T-cell (primary cell): ENCODE measurements around the gene DERL2. TPM values are rescaled to one million over a fixed set of nuclear protein-coding genes. Genes with fewer than 3 reads are reported as not detected.

Source experiments
- ATAC-seq, 4 experiments: fragments of 200-7000 bp in 3 of 4; fragments of 150-1000 bp in 1 of 4; cut with Tn5 transposase; replicated peaks in 1 of 4; 1 replicate in 3 of 4; 2 replicates in 1 of 4; pipeline ENCODE4 v1.10.0; 2021; ENCODE audit warnings: moderate library complexity in 3 of 4, mild to moderate bottlenecking in 2 of 4, moderate number of reproducible peaks in 1 of 4
- CTCF ChIA-PET, 2 donors: fragments of 300-600 bp; sonication (Branson Sonifier 250); formaldehyde crosslinking; loops; one replicate each; lab custom pipeline; 2022; ENCODE audit warnings: antibody characterized with exemption in 2 of 2; lab: Charles Lee
- POLR2A ChIA-PET, 2 donors: fragments of 300-600 bp; sonication (Branson Sonifier 250); formaldehyde crosslinking; loops; one replicate each; lab custom pipeline; 2022; ENCODE audit warnings: antibody characterized with exemption in 2 of 2; lab: Charles Lee
- DNase-seq, 35 experiments: peaks; one replicate each; pipeline versions ENCODE4 v3.0.0 to v3.0.0-alpha.2; 2013 to 2023
- H3K27ac ChIP-seq: one replicate; pipeline ENCODE4 v1.5.1; 2013; ENCODE audit warnings: low read length
- H3K27me3 ChIP-seq, 2 experiments: replicated peaks in 1 of 2; 1 replicate in 1 of 2; 2 replicates in 1 of 2; pipeline versions ENCODE4 v1.6.1 to v1.7.0; 2013; ENCODE audit warnings: low read length in 1 of 2, mixed read lengths in 1 of 2; ENCODE audit not compliant: control insufficient read depth in 2 of 2, insufficient read depth in 2 of 2; ENCODE audit errors: extremely low read depth in 1 of 2
- H3K36me3 ChIP-seq, 2 donors: 1 replicate in 1 of 2; 2 replicates in 1 of 2; pipeline versions ENCODE4 v1.6.1 to v1.7.0; 2013; ENCODE audit warnings: low read length in 1 of 2; ENCODE audit not compliant: control insufficient read depth in 2 of 2, insufficient read depth in 1 of 2; ENCODE audit errors: extremely low read depth in 1 of 2
- H3K4me1 ChIP-seq, 2 experiments: 1 replicate in 1 of 2; 2 replicates in 1 of 2; pipeline versions ENCODE4 v1.6.1 to v1.7.0; 2013; ENCODE audit warnings: low read length in 2 of 2, mixed read lengths in 1 of 2; ENCODE audit not compliant: insufficient read depth in 2 of 2, control insufficient read depth in 1 of 2; ENCODE audit errors: extremely low read depth in 1 of 2
- H3K4me3 ChIP-seq, 2 donors: 1 replicate in 1 of 2; 2 replicates in 1 of 2; pipeline versions ENCODE4 v1.5.1 to v1.7.0; 2013; ENCODE audit warnings: mild to moderate bottlenecking in 2 of 2, low read length in 1 of 2, moderate library complexity in 1 of 2; ENCODE audit not compliant: control insufficient read depth in 1 of 2; ENCODE audit errors: extremely low read depth in 1 of 2
- H3K9me3 ChIP-seq: 2 replicates; pipeline ENCODE4 v1.7.0; 2013
- H3K27ac Mint-ChIP-seq, 2 donors: one replicate each; pipeline ENCODE4 v1.8.0; 2020 to 2021; ENCODE audit warnings: mild to moderate bottlenecking in 2 of 2, mixed read lengths in 2 of 2
- H3K27me3 Mint-ChIP-seq, 2 donors: one replicate each; pipeline ENCODE4 v1.8.0; 2021 to 2022; ENCODE audit warnings: mixed read lengths in 2 of 2
- H3K36me3 Mint-ChIP-seq: one replicate; pipeline ENCODE4 v1.8.0; 2021; ENCODE audit warnings: mixed read lengths
- H3K4me1 Mint-ChIP-seq, 3 donors: one replicate each; pipeline ENCODE4 v1.8.0; 2020 to 2022; ENCODE audit warnings: mixed read lengths in 3 of 3, mild to moderate bottlenecking in 1 of 3
- H3K4me3 Mint-ChIP-seq, 3 donors: one replicate each; pipeline ENCODE4 v1.8.0; 2020 to 2022; ENCODE audit warnings: mild to moderate bottlenecking in 3 of 3, mixed read lengths in 3 of 3, moderate library complexity in 3 of 3
- H3K9me3 Mint-ChIP-seq, 3 donors: one replicate each; pipeline ENCODE4 v1.8.0; 2020 to 2022; ENCODE audit warnings: mixed read lengths in 3 of 3
- WGBS: methylation state at CpG from one replicate; pipeline ENCODE4 v1.1.5; 2013; ENCODE audit warnings: missing lambda C conversion rate; ENCODE audit not compliant: insufficient coverage; 5-methylcytosine and 5-hydroxymethylcytosine counted together
- total RNA-seq, 35 experiments: library from RNA in 6 of 35; stranded (reverse) in 6 of 35; fragments of 120-200 nt in 1 of 35; gene quantifications; one replicate each; pipeline versions ENCODE4 v1.2.1 to v1.2.4 and lab custom pipeline; 2013 to 2026

Gene DERL2
- total RNA-seq, 5 donors from 2014 or later (not counting 1 experiment from before 2014, with no cell fraction given): 58.2 to 73.9 (median 64.0) TPM

DNA sequence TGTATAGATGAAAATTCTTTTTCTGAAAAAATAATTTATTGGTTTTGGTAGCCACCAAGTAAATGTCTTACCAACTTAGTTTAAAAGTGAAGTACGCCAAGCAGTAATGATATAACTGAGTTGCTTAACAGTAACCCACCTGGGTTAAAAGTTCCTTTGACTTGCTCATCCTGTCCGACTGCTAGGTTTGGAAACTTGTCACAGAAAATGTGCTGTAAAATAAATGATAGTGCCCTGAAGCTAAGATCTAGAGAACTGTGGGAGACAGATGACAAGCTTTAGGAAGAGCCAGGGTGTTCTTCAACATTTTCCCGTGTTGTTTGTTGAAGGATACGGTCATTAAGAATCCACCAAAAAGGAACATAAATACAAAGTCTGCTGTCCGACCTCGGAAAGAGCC, 5.0 kb downstream of the DERL2 start:
- Mint-ChIP-seq H3K27me3 (no peaks in the 10 kb centered on the region), H3K4me3 (no peak overlapping the region), H3K27ac (no peak overlapping the region), H3K36me3 (peaks cover 56% of the 10 kb centered on the region), H3K9me3 (no peaks in the 10 kb centered on the region), H3K4me1 (peaks cover 56 to 66% (median 63%) of the 10 kb centered on the region in 3 donors)
- Histone ChIP-seq H3K27ac (no peak overlapping the region), H3K36me3 (peaks cover 14 to 71% of the 10 kb centered on the region in 2 donors), H3K27me3 (no peaks in the 10 kb centered on the region), H3K4me3 (no peak overlapping the region), H3K4me1 (peaks cover 13% of the 10 kb centered on the region in 2 experiments), H3K9me3 (no peaks in the 10 kb centered on the region)
- DNase-seq (no peak), ATAC-seq (no peak)
- ChIA-PET POLR2A (no interaction called here), CTCF (interaction anchor here in 1 of 2 donors (0.6 kb wide), 2 partner anchors 232 to 905 kb away, joined by 3 to 9 read pairs; no protein-coding TSS in a partner anchor)
- WGBS: no CpG with 5 or more reads among the region's 6 CpGs

- DNase-seq (no peak), ATAC-seq (no peak)
- Mint-ChIP-seq H3K27ac (no peak overlapping the region), H3K36me3 (peaks cover 68% of the 10 kb centered on the region), H3K27me3 (no peaks in the 10 kb centered on the region), H3K4me3 (no peak overlapping the region), H3K4me1 (peaks cover 46 to 51% (median 47%) of the 10 kb centered on the region in 3 donors), H3K9me3 (no peaks in the 10 kb centered on the region)
- peaks cover 0 to under 1% of the 10 kb centered on the region in 2 experiments for H3K4me1 ChIP-seq
- POLR2A ChIA-PET: no interaction called here
- no peak overlapping the region for H3K27ac ChIP-seq
- no peaks in the 10 kb centered on the region for H3K9me3 ChIP-seq
- H3K4me3 ChIP-seq: no peak overlapping the region
- H3K27me3 ChIP-seq: no peaks in the 10 kb centered on the region
- H3K36me3 ChIP-seq: peaks cover 14 to 78% of the 10 kb centered on the region in 2 donors
- CTCF ChIA-PET: interaction anchor here in 1 of 2 donors (0.7 kb wide), 1 partner anchor 29 kb away, joined by 4 read pairs; no protein-coding TSS in a partner anchor
- 94% methylated on average over 3 of the region's 4 CpGs for WGBS
These were observed 7.0 kb downstream of the DERL2 start for GRCh38 chr17:5478992-5479391.

- Mint-ChIP-seq H3K4me3 (no peak overlapping the region), H3K27ac (no peak overlapping the region), H3K9me3 (no peaks in the 10 kb centered on the region), H3K4me1 (peaks cover 22 to 25% (median 24%) of the 10 kb centered on the region in 3 donors), H3K27me3 (no peaks in the 10 kb centered on the region), H3K36me3 (peaks cover 43% of the 10 kb centered on the region)
- Histone ChIP-seq H3K27ac (no peak overlapping the region), H3K4me3 (no peak overlapping the region), H3K27me3 (no peaks in the 10 kb centered on the region), H3K9me3 (no peaks in the 10 kb centered on the region), H3K4me1 (peaks cover 0 to 5% of the 10 kb centered on the region in 2 experiments), H3K36me3 (peaks cover 13 to 49% of the 10 kb centered on the region in 2 donors)
- ChIA-PET POLR2A (no interaction called here), CTCF (no interaction called here)
- WGBS: no CpG with 5 or more reads among the region's 2 CpGs
- DNase-seq: no peak
- ATAC-seq: no peak
These were observed 12.1 kb downstream of the DERL2 start for GRCh38 chr17:5473906-5474305.

DNA sequence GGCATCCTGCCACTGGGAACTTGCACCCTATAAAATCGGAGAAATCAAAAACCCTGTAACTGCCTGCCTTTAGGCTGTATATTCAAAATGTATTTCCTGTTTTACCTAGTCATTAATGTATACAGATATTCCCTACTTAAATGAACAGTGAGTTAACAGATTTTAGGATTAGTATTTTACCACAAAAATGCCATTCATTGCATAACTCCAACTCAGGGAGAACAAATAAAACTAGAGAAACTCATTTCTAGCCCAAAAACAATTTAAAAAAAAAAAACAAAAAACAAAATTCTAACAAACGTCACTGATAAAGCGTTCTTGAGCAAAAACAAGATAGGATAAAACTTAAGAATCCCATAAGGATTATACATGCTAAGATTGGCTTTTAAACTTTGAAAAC, 13.5 kb downstream of the DERL2 start:
- H3K27ac Mint-ChIP-seq: no peak overlapping the region
- WGBS: no CpG with 5 or more reads among the region's 3 CpGs
- H3K27me3 ChIP-seq: no peaks in the 10 kb centered on the region

DNA sequence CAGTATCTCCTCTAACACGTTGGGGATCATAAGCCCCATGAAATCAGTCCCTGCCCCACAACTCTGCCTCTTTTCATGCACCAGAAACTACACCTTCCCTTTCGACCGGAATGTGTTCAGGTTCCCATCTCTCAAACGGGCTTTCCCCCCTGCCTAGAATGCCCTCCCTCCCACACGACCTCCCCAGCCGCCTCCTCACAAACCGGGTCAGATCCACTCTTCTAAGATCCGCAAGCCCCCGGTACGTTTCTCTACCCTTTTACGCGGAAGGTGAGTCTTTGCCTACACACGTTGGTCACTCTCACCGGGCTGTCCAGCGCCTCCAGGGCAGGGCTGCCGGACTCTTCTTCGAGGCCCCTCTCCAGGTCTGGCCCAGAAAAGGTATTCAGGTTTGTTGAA, 17.9 kb downstream of the DERL2 start:
- CTCF ChIA-PET: no interaction called here
- Mint-ChIP-seq H3K27ac (peak overlapping the region; percentile 9 to 14), H3K27me3 (no peaks in the 10 kb centered on the region), H3K4me1 (peaks cover 38 to 44% (median 42%) of the 10 kb centered on the region in 3 donors), H3K36me3 (peaks cover 7% of the 10 kb centered on the region), H3K4me3 (peak overlapping the region; percentile 81 to 88 (median 81)), H3K9me3 (no peaks in the 10 kb centered on the region)
- DNase-seq (peak in 8 of 35 experiments; percentile 2 to 35 (median 8)), ATAC-seq (peak in 3 of 4 experiments; percentile 5 to 49 (median 10))
- Histone ChIP-seq H3K27me3 (no peaks in the 10 kb centered on the region), H3K27ac (no peak overlapping the region), H3K4me1 (peaks cover 7 to 21% of the 10 kb centered on the region in 2 experiments), H3K4me3 (peak overlapping the region; percentile 72 to 96), H3K36me3 (peaks cover 0 to 8% of the 10 kb centered on the region in 2 donors), H3K9me3 (no peaks in the 10 kb centered on the region)
- WGBS: 0% methylated on average over 17 of the region's 17 CpGs
- POLR2A ChIA-PET: interaction anchor here in 1 of 2 donors (1.2 kb wide), 1 partner anchor 29 kb away, joined by 3 read pairs; no protein-coding TSS in a partner anchor

More for the DNA sequence above, 13.5 kb downstream of the DERL2 start:
- Histone ChIP-seq H3K4me3 (no peak overlapping the region), H3K36me3 (peaks cover 8 to 36% of the 10 kb centered on the region in 2 donors), H3K4me1 (peaks cover 4 to 14% of the 10 kb centered on the region in 2 experiments), H3K9me3 (no peaks in the 10 kb centered on the region), H3K27ac (no peak overlapping the region)
- CTCF ChIA-PET: no interaction called here
- ATAC-seq: no peak
- no peak for DNase-seq
- POLR2A ChIA-PET: interaction anchor here in 1 of 2 donors (1.0 kb wide), 1 partner anchor 12 kb away, joined by 3 read pairs; no protein-coding TSS in a partner anchor
- H3K4me3 Mint-ChIP-seq: no peak overlapping the region
- no peaks in the 10 kb centered on the region for H3K27me3 Mint-ChIP-seq
- H3K9me3 Mint-ChIP-seq: no peaks in the 10 kb centered on the region
- H3K36me3 Mint-ChIP-seq: peaks cover 31% of the 10 kb centered on the region
- peaks cover 24 to 26% (median 25%) of the 10 kb centered on the region in 3 donors for H3K4me1 Mint-ChIP-seq

DNA sequence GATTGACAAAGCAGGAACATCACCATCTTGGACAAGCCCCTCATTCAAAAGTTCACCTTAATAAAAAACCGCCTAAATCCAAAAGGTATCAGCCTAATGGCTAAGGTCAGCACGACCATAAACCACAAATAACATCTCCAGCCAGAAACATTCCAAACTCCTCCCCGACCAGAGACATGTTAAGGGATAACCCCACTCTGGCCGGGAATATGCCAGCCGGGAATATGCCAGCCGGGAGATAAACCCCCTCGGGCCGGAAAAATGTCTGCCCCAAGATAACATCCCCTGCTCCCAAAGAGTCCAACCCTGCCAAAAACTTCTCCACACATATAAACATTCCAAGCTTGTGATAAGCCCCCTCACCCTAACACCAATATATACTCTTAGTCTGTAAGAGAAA, 18.6 kb downstream of the DERL2 start:
- Mint-ChIP-seq H3K9me3 (no peaks in the 10 kb centered on the region), H3K27ac (peak overlapping the region in 1 of 2 donors; percentile 9), H3K4me1 (peaks cover 38 to 44% (median 42%) of the 10 kb centered on the region in 3 donors), H3K36me3 (peaks cover 7% of the 10 kb centered on the region), H3K4me3 (peak overlapping the region; percentile 81 to 88 (median 81)), H3K27me3 (no peaks in the 10 kb centered on the region)
- Histone ChIP-seq H3K27ac (no peak overlapping the region), H3K9me3 (no peaks in the 10 kb centered on the region), H3K36me3 (peaks cover 0 to 5% of the 10 kb centered on the region in 2 donors), H3K27me3 (no peaks in the 10 kb centered on the region), H3K4me1 (peaks cover 7 to 21% of the 10 kb centered on the region in 2 experiments), H3K4me3 (peak overlapping the region; percentile 72 to 96)
- ATAC-seq (no peak), DNase-seq (no peak)
- ChIA-PET POLR2A (interaction anchor here in 1 of 2 donors (1.2 kb wide), 1 partner anchor 28 kb away, joined by 3 read pairs; no protein-coding TSS in a partner anchor), CTCF (no interaction called here)
- 25% methylated on average over 4 of the region's 8 CpGs for WGBS
